Measurements from ENCODE around the gene PPP1CA.
"Not testable (repeated sequence)": the region's sequence is repeated elsewhere in the genome, so short reads cannot be mapped to it uniquely, and the experiment has no call there.

PPP1CA gene

DNA sequence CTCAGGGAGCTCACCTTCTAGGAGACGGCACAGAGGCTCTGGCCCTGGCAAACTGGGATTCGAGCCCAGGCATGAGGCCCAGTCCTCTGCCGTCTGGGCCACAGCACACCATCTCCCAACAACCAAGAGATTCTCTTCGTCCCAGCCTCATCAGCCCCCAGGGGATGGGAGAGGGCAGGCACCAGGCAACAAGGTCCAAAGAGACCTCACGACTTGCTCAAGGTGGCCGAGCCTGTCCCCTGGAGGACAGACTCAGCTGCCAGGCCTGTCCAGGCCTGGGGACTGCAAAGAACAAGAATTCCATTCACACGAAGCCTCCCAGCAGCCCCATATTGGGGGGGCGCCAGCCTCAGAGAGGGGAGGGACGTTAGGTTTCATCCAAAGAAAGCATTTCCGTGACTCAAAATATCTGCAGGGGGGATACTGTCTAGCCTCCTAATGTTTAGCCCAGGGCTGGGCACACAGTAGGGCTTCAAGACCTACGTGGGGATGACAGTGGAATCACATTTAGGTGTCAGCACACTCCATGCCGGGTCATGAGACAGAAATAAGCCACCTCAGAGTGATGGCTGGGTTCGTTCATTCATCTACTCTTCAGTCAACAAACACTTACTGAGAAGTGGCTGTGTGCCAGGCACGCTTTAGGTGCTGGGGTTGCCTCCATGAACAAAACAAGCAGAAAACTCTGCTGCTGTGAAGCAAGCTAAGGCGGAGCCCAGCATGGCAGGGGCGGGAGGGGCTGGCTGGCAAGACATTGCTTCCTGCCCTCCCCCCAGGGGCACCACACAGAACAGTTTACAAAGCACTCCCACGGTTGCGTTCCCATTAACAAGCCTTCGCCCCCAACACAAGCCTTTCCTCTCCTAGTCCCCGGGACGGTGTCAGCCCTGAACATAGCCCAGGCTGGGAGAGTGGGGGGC is 15.0 kb upstream of the PPP1CA start:
- peak; percentile 79 to 91 (median 89) for DNase-seq

DNA sequence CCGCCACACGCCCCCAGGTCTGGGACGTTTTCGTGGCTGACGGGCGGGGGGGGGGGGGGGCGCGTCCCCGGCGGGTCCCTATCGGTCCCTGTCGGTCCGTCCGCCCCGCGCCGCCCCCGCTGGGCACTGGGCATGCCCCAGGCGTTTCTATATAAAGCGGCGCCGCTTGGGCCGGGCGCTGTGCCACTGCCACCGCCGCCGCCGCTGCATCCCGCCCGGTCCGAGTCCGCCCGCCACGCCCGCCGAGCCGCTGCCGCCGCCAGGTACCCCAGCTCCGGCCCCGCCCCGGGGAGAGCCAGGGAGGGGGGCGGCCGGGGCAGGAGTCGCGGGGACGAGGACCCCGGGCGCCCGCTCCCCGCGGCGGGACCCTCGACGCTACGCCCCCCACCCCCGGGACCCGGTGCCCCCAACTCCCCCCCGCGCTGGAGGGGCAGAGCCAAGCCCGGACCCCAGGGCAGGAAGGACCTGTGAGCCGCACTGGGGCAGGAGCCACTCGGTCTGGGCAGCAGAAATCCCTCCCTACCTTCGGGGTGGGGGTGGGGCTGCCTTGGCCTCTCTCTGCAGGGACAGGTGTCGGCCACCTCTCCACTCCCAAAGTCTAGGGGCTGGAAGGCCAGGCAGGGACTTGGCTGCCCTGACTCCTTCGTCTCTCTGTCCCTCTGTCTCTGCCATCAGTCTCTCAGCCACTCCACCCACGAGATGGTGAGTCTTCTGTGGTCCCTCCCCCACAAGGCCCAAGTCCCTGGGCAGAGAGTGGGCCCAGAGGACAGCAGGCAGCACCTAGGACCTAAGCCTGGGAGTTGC is 14.0 kb upstream of the PPP1CA start, which contains the start of gene CARNS1:
TSS of gene CARNS1 (plus strand) at position 178 of the 804 bp plus-strand sequence. CDS start at position 700, 522 bp downstream.
- no peak for DNase-seq

DNA sequence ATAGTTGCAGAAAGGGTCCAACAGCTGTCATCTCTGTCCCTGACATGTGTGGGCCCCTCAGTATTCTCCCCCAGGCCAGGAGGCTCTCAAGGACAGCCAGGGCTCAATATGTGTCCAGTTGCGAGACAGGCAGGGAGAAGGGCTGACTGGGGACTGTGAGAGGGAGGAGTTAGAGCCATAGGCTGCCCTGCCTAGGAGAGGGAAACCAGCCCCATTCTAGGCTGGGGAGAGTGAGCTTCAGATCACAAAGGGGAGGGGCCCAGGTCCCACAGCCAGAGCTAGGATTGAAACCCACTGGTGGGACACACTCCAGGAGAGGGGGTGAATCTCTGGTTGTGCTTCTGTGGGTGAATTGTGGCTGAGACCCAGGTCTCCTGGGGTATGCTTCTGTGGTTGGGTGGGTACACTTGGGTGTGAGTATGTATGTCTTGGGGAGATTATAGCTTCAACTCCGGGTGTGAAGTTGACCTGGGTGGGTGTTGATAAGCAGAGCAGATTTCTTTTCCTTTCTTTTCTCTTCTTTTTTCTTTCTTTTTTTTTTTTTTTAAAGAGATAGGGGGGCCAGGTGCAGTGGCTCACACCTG is 11.7 kb upstream of the PPP1CA start:
- no peak for DNase-seq

DNA sequence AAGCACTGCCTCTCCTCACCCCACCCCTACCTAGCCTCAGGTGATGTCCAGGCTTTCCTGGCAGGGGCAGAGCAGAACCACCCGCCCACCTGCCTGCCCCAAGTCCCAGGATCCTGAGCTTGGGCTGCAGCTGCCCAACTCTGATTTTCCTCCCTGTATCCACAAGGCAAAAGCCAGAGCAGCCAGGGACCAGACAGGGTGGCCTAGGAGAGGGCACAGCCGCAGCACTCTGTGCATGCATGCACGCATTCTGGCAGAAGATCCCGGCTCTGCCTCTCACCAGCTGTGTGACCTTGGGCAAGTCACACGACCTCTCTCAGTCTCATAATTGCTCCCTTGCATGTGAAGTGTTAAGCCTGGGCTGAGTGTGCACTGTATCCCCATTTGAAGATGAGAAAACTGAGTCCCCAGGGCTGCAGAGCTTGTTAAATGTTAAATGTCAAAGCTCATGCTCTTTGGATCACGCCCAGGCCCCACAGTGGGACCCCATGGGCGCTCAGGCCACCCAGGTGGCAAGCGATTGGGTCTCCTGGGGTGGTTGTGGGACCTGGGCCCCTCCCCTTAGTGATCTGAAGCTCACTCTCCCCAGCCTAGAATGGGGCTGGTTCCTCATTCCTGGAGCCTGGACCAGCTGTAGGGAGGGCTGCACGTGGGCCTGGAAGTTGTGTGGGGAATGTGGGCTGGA is 11.0 kb upstream of the PPP1CA start:
- DNase-seq, result no peak

DNA sequence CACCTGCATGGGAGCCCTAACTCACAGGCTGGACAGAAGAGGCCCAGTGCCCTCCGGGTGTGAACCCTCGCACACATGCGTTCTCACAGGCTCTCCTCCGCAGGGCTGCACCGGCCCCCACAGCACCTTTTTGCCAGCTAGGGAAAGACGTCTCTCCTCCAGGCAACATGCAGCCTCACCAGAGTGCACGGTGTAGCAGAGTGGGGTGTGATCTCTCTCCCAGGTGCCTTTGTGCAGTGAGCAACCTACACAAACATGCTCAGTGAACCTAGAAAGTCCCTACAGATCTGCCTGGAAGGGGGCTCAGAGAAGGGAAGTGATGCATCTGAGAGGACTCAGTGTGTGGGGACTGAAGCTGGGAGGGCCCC is 10.1 kb upstream of the PPP1CA start:
- DNase-seq, result no peak

DNA sequence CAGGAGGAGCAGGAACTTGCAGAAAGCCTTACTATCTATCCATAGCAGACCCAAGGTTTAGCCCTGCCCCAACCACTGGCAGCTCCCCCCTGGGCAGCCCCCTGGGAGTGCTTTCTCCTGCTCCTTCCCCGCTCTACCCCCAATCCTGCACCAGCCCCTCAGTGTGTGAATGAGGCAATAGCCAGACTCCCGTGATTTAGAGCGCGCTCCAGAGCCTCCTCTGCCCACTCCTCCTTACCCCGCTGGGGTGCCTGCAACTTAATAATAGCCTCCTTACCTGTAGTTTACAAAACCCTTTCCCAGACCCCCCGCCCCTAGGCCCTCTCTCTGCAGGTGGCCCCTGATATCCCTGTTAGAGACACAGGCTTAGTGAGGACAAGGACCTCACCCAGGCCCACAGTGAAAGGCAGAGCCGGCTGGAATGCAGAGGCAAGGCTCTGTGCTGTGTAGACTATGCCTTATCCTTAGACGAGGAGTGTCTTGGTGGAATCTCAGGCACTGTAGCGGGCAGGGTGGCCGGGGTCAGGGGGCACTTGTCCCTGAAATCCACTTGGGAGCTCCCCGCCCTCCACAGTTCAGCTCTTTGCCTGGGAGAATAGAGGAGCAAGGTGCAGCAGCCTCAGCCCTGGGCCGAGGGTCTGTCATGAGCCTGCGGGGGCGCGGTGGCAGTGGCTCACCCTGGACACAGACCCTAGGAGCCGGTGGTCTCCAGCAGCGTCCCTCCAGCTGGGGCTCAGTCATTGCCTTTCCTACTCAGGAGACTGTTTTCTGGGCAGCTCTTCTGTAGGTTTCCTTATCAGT is 9.5 kb upstream of the PPP1CA start:
- DNase-seq, result no peak

DNA sequence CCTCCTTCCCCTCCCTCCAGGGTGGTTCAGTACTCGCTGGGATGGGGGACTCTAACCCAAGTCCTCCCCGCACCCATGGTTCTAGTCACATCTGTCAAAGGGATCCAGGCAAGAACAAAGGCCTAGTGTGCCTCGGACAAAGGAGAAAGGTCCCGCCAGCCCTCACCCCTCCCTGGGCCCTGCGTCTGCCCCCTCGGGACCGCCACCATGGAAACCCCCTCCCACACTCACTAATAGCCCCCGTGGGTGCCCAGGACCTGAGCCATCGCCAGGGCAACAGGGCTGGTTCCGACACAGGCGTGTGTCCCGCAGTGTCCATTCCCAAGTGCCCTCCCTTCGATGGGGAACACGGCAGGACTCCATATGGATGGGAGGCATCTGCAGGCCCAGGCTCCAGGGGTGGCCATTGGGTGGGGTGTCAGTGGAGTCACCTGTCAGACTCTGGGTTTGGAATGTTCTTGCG is 8.7 kb upstream of the PPP1CA start:
- DNase-seq, result no peak

DNA sequence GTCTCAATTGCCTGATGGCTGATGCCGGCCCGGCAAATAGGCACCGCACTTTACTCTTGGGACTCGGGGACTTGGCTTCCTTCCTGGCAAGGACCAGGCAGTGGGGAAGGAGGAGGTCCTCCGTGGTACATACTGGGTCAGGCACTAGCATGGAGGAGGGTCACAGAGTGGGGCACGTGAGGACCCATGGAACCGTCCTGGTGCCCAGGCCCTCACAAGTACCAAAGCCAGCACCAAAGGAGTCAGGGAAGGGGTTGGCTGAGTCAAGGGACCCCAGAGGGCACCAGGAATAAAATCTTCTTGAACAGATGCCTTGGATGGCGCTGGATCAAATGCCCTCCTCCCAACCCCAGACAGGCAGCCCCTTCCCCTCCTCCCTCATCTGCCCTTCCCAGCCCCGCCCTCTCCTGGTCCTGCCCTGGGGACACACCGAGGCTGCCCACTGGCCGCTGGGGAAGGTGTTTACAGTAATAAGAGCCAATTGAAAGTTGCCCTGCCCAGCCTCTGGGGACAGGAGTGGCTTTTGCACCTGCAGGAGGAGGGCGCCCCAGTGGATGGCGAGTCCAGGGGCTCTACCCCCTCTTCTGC is 8.2 kb upstream of the PPP1CA start:
- peak in 1 of 6 experiments; percentile 19 for DNase-seq

DNA sequence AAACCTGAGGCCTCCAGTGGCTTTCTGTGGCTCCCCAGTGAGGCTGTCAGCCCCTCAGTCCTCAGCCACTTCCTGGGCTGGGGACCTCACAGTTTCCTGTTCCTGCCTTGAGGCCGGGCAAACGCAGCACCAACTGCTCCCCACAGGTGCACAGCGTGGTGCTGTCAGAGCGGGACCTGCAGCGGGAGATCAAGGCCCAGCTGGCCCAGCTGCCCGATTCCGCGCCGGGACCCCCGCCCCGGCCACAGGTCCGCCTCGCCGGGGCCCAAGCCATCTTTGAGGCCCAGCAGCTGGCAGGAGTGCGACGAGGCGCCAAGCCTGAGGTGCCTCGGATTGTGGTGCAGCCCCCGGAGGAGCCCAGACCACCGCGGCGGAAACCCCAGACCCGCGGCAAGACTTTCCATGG is 7.6 kb upstream of the PPP1CA start:
- peak; percentile 43 to 78 (median 64) for DNase-seq

DNA sequence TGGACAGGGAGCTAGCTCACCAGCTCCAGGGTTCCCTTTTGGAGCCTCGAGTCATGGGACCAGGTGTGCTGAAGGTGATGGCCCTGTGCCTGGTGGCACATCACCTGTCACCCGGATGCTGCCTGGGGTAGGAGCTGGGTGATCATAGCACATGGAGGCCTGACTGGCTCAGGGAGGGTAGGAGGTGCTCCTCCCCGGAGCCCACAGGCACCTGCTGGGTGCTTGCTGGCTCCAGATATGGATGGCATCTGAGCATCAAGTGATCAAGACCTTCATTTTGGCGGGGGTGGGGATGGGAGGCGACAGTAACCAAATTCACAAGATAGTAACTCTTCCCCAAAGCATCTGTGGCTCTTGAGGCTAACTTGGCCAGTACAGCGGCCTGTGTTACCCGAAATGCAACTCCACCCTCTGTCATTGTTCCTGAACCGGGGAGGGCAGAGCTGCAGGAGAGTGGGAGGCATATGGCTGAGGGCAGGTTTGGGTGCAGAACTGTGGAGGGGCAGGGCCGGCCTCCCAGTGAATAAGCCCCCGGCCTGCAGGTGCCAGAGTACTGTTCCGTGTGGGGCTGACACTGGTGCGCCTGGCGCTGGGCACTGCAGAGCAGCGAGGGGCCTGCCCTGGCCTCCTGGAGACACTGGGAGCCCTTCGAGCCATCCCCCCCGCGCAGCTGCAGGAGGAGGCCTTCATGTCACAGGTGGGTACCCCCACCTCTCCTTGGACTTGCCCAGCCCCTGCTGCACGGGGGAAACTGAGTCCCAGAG is 7.0 kb upstream of the PPP1CA start:
- peak in 3 of 6 experiments; percentile 16 to 53 (median 22) for DNase-seq

DNA sequence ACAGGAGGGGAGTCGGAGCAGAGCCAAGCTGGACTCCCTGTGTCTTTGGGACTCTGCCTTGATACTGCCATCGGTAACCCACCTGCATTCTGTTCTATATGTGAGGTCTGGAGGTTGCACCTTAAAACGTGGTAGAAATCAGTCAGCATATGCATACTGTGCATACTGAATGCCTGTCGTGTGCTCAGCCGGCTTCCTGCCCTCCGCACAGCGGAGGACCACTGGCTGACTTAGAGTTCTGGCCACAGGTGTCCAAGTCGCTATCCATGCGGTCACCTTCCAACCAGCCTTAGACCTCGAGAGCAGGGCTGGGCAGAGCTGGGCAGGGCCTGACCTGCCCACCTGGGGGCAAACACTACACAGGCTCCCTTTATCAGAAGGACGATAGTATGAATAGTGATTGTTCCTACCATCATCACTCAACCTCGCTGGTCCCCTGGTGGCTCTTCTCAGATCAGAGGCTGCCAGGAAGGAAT is 6.1 kb upstream of the PPP1CA start:
- no peak for DNase-seq

DNA sequence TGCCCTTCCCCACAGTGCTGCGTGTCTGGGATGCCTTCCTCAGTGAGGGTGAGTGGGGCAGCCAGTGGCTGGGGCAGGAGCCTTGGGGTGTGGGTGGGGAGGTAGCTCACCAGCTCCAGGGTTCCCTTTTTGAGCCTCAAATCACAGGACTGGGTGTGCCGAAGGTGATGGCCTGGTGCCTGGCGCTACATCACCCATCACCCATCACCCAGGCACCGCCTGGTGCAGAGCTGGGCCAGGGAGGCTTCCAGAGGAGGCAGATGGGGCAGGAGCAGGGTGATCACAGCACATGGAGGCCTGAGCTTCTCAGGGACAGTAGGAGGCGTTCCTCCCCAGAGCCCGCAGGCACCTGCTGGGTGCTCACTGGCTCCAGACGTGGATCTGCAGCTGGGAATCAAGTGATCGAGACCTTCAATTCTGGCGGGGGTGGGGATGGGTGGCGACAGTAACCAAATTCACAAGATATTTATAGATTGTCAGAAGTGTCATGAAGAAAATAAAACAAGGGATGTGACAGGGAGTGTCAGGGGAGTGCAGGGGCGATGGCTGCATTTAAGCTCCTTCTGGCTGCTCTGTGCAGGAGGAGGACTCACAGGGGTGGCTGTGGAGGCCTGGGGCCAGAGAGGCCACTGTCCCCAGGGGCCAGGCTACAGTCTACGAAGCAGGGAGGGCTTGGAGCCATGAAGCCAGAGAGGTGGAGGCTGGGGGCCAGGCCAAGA is 5.5 kb upstream of the PPP1CA start:
- DNase-seq, result peak in 5 of 6 experiments; percentile 25 to 37 (median 33)

DNA sequence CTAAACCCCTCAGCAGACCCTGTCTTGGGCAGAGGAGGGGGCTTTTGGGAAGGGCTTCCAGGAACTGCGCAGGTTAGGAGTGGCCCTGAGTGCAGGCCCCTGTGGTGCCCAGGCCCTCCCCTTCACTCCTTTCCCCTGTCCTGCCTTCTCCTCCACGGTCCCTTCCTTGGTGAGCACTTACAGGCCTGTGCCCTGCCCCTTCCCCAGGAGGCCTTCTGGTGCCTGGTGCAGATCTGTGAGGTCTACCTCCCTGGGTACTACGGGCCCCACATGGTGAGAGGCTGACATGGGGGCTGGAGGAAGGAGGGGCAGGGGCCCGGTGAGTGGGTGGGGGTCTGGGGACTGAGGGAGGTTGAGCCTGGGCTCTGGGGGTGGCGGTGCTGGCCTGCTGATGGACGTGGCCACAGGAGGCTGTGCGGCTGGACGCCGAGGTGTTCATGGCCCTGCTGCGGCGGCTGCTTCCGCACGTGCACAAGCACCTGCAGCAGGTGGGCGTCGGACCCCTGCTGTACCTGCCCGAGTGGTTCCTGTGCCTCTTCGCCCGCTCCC is 4.8 kb upstream of the PPP1CA start:
- no peak for DNase-seq

DNA sequence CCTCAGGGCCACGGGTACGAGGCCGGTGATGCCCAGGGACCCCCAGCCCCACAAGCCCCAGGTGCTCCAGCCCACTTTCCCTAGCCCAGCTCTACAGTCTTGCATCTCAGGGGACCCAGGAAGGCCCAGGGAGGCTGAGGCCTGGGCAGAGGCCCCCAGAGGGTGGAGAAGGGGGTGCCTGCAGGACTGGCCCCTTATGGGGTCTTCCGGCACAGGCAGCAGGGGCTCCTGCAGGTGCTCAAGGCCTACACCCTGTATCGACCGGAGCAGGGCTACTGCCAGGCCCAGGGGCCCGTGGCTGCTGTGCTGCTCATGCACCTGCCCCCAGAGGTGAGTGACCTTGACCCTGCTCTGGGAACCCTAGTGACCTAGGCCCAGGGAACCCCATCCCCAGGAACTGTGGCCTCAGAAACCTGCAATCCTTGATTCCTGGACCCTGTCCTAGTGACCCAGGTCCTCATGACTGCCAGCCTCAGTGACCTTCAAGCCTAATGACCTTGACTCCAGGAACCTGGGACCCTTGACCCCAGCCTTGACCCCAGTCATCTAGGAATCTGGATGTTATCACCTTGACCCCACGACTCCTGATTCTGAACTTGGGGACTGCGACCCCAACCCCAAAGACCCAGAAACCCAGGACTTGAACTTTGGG is 4.2 kb upstream of the PPP1CA start:
- DNase-seq, result no peak

DNA sequence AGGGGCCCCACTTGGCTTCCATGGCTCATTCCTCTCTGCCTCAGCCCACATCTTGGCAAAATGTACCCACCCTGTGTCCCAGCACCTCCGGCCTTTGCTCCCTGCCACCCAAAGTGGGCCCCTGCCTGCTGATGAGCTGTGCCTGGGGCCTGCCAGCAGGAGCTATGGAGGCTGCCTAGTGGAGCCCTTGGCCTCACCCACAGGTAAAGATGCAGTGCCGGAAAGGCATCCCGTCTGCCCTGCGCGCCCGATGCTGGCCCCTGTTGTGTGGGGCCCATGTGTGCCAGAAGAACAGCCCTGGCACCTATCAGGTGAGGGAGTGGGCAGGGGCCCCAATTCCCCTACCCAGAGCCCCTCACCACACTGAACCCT is 3.5 kb upstream of the PPP1CA start:
- DNase-seq, result peak in 2 of 6 experiments; percentile 37 to 41

DNA sequence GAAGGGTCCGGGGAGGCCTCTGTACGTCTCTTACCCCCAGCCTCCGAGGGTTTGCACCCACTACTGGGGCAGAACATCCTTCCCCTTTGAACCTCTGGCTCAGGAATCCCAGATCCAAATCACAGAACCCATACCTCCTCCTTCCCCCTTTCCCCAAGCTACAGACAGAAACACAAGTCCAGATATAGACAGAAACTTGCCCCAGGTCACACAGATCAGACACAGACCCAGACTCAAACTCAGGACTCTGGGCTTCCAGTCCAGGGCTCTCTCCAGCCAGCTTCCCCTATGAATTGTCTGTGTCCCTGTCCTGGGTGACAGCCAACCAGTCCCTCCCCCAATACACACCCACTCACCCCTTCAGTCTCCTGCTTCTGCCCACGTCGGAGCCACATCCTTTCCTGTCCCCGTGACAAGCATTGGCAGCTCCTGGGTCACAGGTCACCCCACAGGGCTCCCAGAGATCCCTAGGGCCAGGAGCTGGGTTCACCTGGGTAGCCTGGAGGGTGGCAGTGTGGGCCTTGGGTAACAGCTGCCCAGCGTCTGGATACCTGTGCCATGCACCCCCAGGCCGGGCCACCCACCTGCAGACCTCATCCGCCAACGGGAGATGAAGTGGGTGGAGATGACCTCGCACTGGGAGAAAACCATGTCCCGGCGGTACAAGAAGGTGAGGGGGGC is 3.0 kb upstream of the PPP1CA start:
- peak; percentile 20 to 44 (median 38) for DNase-seq

DNA sequence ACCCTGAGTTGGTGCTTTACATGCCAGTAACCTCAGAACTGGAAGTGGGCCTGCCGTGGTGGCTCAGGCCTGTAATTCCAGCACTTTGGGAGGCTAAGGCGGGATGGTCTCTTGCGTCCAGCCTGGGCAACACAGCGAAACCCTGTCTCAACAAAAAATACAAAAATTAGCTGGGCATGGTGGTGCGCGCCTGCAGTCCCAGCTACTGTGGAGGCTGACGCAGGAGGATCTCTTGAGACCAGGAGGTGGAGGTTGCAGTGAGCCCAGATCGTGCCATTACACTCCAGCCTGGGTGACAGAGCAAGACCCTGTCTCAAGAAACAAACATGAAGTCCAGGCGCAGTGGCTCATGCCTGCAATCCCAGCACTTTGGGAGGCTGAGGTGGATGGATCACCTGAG is 1.4 kb upstream of the PPP1CA start:
- DNase-seq, result not testable (repeated sequence)

DNA sequence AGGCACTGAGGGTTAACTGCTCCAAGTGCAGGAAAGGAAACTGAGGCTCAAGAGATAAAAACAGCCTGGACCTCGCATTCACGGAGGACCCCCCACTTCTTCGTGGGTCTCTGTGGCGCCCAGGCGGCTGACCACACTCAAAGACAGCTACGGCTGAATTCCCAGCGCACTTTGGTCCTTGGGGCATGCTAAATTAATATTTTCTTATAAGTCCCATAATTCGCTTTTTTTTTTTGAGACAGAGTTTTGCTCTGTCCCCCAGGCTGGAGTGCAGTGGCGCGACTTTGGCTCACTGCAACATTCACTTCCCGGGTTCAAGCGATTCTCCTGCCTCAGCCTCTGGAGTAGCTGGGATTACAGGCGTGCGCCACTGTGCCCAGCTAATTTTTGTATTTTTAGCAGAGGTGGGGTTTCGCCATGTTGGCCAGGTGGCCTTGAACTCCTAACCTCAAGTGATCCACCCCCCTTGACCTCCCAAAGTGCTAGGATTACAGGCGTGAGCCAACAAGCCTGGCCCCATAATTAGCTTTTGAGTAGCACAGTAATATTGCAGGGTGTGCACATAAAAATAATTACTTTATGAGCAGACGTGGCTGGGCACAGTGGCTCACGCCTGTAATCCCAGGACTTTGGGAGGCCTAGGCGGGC is 658 bp upstream of the PPP1CA start:
- DNase-seq, result not testable (repeated sequence)
